Psoas muscle (tissue), 8 donors: ENCODE results near the gene SART3. TPM values are rescaled to one million over a fixed set of nuclear protein-coding genes. Genes with fewer than 3 reads are reported as not detected.

Experiments used
- ATAC-seq, 4 donors: fragments of 200-7000 bp; cut with Tn5 transposase; one replicate each; pipeline ENCODE4 v1.9.1; 2020; ENCODE audit warnings: moderate library complexity in 3 of 4, mild to moderate bottlenecking in 2 of 4
- DNase-seq, 2 donors: peaks; one replicate each; pipeline ENCODE4 v3.0.0-alpha.2; 2020
- H3K27ac ChIP-seq: fragments of 200-600 bp; one replicate; pipeline ENCODE4 v1.8.0; 2022
- H3K27me3 ChIP-seq, 3 donors: fragments of 200-600 bp in 1 of 3; one replicate each; pipeline versions ENCODE4 v1.6.1 to v1.8.0; 2013 to 2022; ENCODE audit warnings: low read length in 2 of 3, mild to moderate bottlenecking in 2 of 3, moderate library complexity in 1 of 3; ENCODE audit not compliant: insufficient read depth in 3 of 3
- H3K36me3 ChIP-seq, 2 donors: fragments of 200-600 bp in 1 of 2; one replicate each; pipeline versions ENCODE4 v1.6.1 to v1.8.0; 2013 to 2022; ENCODE audit warnings: low read depth in 1 of 2, mild to moderate bottlenecking in 1 of 2, moderate library complexity in 1 of 2; ENCODE audit not compliant: insufficient read depth in 1 of 2
- H3K4me1 ChIP-seq: fragments of 200-600 bp; one replicate; pipeline ENCODE4 v1.8.0; 2022
- H3K4me3 ChIP-seq: fragments of 200-600 bp; one replicate; pipeline ENCODE4 v1.8.0; 2022; ENCODE audit warnings: mild to moderate bottlenecking
- H3K9me3 ChIP-seq: fragments of 200-600 bp; one replicate; pipeline ENCODE4 v1.8.0; 2022
- WGBS, 3 donors: extraction: QIAGEN DNeasy Blood & Tissue Kit; methylation state at CpG; one replicate each; pipeline versions ENCODE4 v1.1.6 to v1.1.7; 2013; 5-methylcytosine and 5-hydroxymethylcytosine counted together
- intact Hi-C, 2 donors: fragments of 100-400 bp; cut with DNase I; formaldehyde crosslinking; loops; one replicate each; pipeline versions ENCODE4 v1.11.0 to v1.14.2; 2022
- polyA plus RNA-seq, 3 donors: library from polyadenylated mRNA; stranded (reverse); fragments of 200-250 nt; gene quantifications; one replicate each; pipeline ENCODE4 v1.2.3, GENCODE V29; 2013
- total RNA-seq, 4 donors: library from RNA; stranded (reverse); fragmentation: NEBNext Ultra II Directional in 2 of 4; extraction: Animal tissue kit (Norgen Biotek cat#: 25700) in 2 of 4; gene quantifications; one replicate each; pipeline versions ENCODE4 v1.2.1 to v1.2.4, GENCODE V29; 2021 to 2023
- TF ChIP-seq, protein P1 (sequence below): fragments of 200-600 bp; IDR thresholded peaks from one replicate; pipeline ENCODE4 v1.8.0; 2022; ENCODE audit warnings: antibody characterized with exemption
- donor health status: healthy with polysubstance abuse.
- donor health status: DM: no; HTN: no; CAD: no; lungs with moderate emphysema.
- donor health status: Bipolar disorder and iron deficiency.
- donor health status: healthy.
- donor health status: DM: yes; HTN: yes; CAD: no.
- donor health status: DM: no; HTN: no; CAD: no.
- donor health status: DM: no; HTN: no; CAD: no.
- donor health status: DM: yes; HTN: yes; CAD: no.

Gene SART3
- total and polyA plus RNA-seq, 7 donors = 13.4 to 35.3 (median 24.2) TPM

DNA sequence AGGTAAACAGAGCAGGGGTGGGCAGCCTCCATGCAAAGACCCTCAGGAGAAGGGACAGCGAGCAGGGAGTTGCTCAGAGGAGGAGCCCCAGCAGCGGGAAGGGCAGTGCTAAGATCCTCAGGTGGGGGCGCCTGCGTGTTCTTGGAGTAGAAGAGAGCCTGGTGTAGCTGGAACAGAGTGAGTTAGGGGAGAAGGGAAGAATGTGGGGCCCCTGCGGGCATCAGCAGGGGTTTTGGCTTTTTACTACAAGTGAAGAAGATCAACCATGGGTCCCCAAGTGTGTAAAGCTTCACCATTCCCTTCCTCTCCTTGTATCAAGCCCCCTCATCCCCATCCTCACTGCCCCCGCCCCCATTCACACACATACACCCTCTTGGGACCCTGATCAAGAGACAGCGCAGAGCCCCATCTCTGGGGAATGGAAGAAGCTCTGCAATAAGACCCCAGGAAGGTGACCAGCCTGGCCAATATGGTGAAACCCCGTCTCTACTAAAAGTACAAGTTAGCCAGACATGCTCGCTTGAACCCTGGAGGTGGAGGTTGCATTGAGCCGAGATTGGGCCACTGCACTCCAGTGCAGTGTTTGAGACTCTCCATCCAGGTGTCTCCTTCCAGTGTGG lies 47.1 kb upstream of the SART3 start:
- no peak for DNase-seq
- Histone ChIP-seq H3K27me3 (peaks cover 0 to 3% (median 0%) of the 10 kb centered on the region in 3 donors), H3K27ac (no peak overlapping the region), H3K36me3 (no peaks in the 10 kb centered on the region), H3K4me1 (no peaks in the 10 kb centered on the region), H3K4me3 (no peak overlapping the region), H3K9me3 (no peaks in the 10 kb centered on the region)
- intact Hi-C loops = no loop called here
- WGBS, 3 donors = 90 to 92% (median 91%) methylated on average over 10 of the region's 10 CpGs
- TF ChIP-seq, protein P1, sequence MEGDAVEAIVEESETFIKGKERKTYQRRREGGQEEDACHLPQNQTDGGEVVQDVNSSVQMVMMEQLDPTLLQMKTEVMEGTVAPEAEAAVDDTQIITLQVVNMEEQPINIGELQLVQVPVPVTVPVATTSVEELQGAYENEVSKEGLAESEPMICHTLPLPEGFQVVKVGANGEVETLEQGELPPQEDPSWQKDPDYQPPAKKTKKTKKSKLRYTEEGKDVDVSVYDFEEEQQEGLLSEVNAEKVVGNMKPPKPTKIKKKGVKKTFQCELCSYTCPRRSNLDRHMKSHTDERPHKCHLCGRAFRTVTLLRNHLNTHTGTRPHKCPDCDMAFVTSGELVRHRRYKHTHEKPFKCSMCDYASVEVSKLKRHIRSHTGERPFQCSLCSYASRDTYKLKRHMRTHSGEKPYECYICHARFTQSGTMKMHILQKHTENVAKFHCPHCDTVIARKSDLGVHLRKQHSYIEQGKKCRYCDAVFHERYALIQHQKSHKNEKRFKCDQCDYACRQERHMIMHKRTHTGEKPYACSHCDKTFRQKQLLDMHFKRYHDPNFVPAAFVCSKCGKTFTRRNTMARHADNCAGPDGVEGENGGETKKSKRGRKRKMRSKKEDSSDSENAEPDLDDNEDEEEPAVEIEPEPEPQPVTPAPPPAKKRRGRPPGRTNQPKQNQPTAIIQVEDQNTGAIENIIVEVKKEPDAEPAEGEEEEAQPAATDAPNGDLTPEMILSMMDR = no peak
- no peak for ATAC-seq

GRCh38 chr12:108606492-108606891 lies 45.5 kb upstream of the SART3 start:
- no peaks in the 10 kb centered on the region for H3K4me1 ChIP-seq
- 55 to 58% (median 56%) methylated on average over 8 to 9 of the region's 9 CpGs for WGBS, 3 donors
- intact Hi-C loops = no loop called here

DNA sequence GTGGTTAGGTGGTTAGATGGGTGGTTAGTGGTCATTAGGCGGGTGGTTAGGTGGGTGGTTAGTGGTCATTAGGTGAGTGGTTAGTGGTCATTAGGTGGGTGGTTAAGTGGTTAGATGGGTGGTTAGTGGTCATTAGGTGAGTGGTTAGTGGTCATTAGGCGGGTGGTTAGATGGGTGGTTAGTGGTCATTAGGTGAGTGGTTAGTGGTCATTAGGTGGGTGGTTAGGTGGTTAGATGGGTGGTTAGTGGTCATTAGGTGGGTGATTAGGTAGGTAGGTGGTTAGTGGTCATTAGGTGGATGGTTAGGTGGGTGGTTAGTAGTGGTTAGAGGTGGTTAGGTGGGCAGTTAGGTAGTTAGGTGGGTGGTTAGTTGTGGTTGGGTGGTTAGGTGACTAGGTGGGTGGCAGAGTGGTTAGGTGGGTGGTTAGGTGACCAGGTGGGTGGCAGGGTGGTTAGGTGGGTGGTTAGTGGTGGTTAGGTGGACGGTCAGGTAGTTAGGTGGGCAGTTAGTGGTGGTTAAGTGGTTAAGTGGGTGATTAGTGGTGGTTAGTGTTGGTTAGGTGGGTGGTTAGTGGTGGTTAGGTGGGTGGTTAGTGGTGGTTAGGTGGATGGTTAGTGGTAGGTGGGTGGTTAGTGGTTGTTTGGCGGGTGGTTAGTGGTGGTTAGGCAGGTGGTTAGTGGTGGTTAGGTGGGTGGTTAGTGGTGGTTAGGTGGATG lies 44.9 kb upstream of the SART3 start:
- Histone ChIP-seq H3K4me1 (no peaks in the 10 kb centered on the region), H3K27ac (no peak overlapping the region), H3K9me3 (no peaks in the 10 kb centered on the region), H3K27me3 (peaks cover 0 to 3% (median 0%) of the 10 kb centered on the region in 3 donors), H3K36me3 (no peaks in the 10 kb centered on the region), H3K4me3 (no peak overlapping the region)
- intact Hi-C loops = no loop called here
- ATAC-seq (no peak), DNase-seq (no peak)
- TF ChIP-seq, protein P1 = no peak
- WGBS, 3 donors = 95 to 98% (median 96%) methylated on average over 4 of the region's 4 CpGs

More at GRCh38 chr12:108606492-108606891, 45.5 kb upstream of the SART3 start:
- DNase-seq (no peak), ATAC-seq (no peak)
- H3K27me3 ChIP-seq = peaks cover 0 to 3% (median 0%) of the 10 kb centered on the region in 3 donors
- TF ChIP-seq, protein P1 = no peak
- H3K27ac ChIP-seq = no peak overlapping the region
- H3K36me3 ChIP-seq = no peaks in the 10 kb centered on the region
- no peak overlapping the region for H3K4me3 ChIP-seq
- no peaks in the 10 kb centered on the region for H3K9me3 ChIP-seq

DNA sequence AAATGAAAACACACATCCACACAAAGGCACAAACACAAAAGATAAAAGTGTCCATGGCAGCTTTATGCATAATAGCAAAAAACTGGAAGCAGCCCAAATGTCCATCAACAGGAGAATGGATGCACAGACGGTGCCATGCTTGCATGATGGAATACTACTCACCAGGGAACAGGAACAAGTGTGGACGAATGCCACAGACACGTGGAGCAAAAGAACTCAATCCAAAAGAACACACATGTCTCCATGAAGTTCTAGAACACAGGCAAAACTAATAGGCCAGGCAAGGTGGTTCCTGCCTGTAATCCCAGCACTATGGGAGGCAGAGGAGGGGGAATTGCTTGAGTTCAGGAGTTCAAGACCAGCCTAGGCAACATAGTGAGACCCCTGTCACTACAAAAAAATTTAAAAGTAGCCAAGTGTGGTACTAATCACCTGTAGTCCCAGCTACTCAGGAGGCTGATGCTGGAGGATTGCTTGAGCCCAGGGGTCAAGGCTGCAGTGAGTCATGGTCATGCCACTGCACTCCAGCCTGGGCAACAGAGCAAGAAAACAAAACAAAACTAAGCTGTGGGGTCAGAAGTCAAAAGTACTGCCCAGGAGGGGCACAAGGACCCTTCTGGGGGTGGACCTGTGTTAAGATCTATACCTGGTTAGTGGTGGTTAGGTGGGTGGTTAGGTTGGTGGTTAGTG lies 44.2 kb upstream of the SART3 start:
- intact Hi-C loops = no loop called here
- DNase-seq = no peak
- H3K9me3 ChIP-seq = no peaks in the 10 kb centered on the region

More for the DNA sequence above, 44.2 kb upstream of the SART3 start:
- no peaks in the 10 kb centered on the region for H3K36me3 ChIP-seq
- no peak overlapping the region for H3K27ac ChIP-seq
- ATAC-seq = no peak
- WGBS, 3 donors = 44 to 53% (median 44%) methylated on average over 3 of the region's 3 CpGs
- no peaks in the 10 kb centered on the region for H3K4me1 ChIP-seq
- peaks cover 0 to 3% (median 0%) of the 10 kb centered on the region in 3 donors for H3K27me3 ChIP-seq
- TF ChIP-seq, protein P1 = no peak
- H3K4me3 ChIP-seq = no peak overlapping the region
